ENCODE measurements around the gene DNMBP.
"Not testable (repeated sequence)": the region's sequence is repeated elsewhere in the genome, so short reads cannot be mapped to it uniquely, and the experiment has no call there.

The DNMBP gene

GRCh38 chr10:99852481-99853213, 157.1 kb downstream of the DNMBP start:
- H3K4me3 ChIP-seq (ENCODE audit: low read length) = no peak overlapping the region
- DNase-seq (ENCODE audit: low read depth, low spot score) = no peak

GRCh38 chr10:99851825-99852224, 157.9 kb downstream of the DNMBP start:
- DNase-seq (ENCODE audit: low read depth, low spot score) = no peak
- H3K4me3 ChIP-seq (ENCODE audit: low read length) = no peak overlapping the region

GRCh38 chr10:99850767-99851340, 158.9 kb downstream of the DNMBP start:
- H3K4me3 ChIP-seq (ENCODE audit: low read length) = no peak overlapping the region
- DNase-seq (ENCODE audit: low read depth, low spot score) = no peak

DNA sequence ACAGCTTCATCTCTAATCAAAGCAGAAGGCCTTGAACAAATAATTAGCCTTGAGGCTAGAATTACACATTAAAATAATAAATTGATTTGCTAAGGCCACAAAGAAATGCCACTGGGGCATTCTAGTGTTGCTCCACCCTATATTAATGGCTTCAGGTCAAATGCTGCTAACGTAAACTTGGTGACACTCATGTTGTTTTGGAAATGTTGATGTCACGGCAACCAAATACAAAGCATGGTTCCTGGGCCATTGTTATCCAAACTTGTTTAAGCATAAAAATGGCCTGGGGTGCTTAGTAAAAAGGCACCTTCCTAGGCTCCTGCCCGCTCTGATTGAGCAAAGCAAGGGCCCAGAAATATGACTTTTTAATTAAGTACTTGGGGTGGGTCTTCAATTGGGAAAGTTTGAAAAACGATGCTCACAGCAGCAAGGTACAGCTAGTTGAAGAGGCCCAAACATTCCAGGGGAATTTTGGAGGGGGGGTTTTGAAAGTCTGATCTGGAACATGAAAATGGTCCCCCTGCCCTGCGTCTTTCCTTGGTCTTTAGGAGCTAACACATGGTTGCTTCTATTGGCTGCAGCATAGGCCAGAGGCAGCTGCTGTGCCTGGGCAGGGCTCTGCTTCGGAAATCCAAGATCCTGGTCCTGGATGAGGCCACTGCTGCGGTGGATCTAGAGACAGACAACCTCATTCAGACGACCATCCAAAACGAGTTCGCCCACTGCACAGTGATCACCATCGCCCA, 159.6 kb downstream of the DNMBP start:
- no peak overlapping the region for H3K4me3 ChIP-seq (ENCODE audit: low read length)
- no peak for DNase-seq (ENCODE audit: low read depth, low spot score)

DNA sequence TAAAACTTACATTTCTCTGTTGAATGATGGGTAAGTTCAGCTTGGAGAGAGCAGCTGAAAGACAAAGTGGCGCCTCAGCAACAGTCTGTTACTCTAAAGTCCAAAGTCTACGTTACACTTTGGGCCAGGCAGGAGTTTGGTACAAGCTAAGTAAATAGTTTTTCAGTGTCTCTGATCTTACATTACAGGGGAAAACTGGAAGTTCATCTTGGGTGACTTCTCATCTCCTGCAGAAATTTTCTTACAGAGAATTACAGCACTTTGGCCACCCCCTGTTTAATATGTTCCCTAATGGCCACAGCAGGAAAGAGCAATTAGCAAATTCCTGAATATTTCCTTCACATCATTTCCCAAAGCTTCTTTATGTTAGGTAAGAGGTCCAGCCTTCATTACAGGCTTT, 160.2 kb downstream of the DNMBP start:
- DNase-seq (ENCODE audit: low read depth, low spot score) = no peak
- H3K4me3 ChIP-seq (ENCODE audit: low read length) = no peak overlapping the region

DNA sequence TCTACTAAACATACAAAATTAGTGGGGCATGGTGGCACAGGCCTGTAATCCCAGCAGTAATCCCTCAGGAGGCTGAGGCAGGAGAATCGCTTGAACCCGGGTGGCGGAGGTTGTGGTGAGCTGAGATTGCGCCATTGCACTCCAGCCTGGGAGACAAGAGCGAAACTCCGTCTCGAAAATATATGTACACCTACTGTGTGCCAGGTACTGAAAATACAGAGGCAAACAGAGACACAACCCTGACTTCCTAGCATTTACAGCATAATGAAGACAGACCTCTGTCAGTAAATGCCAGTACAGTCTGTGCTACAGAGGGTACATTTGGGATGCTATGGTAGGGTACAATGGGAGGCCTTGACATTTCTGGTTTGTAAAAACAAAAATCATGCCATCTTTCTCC, 160.7 kb downstream of the DNMBP start:
- H3K4me3 ChIP-seq (ENCODE audit: low read length) = no peak overlapping the region
- DNase-seq (ENCODE audit: low read depth, low spot score) = no peak

GRCh38 chr10:99845837-99846382, 163.8 kb downstream of the DNMBP start:
- DNase-seq (ENCODE audit: low read depth, low spot score) = peak; percentile 83
- H3K4me3 ChIP-seq (ENCODE audit: low read length) = no peak overlapping the region

GRCh38 chr10:99844433-99844955, 165.3 kb downstream of the DNMBP start:
- no peak overlapping the region for H3K4me3 ChIP-seq (ENCODE audit: low read length)
- DNase-seq (ENCODE audit: low read depth, low spot score) = no peak

DNA sequence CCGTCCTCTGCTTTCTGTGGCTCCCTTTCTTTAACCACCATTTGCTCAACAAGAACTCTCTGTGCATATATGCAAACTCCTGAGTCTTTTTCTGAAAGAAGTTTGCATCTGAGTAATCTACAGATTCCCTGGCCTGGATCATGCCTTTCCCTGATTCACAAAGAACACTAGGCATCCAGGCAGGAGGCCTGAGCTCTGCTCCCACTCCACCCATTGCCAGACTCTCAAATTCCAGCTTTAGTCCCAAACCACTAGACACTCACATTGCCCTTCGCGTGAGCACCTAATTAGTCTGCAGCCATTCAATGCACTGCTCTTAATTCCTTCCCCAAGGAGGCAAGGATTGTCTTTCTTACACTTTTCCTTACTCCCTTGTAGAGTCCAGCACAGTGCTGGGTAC, 166.4 kb downstream of the DNMBP start:
- no peak for DNase-seq (ENCODE audit: low read depth, low spot score)

GRCh38 chr10:99841746-99842145, 168.0 kb downstream of the DNMBP start:
- DNase-seq (ENCODE audit: low read depth, low spot score) = no peak
- no peak overlapping the region for H3K4me3 ChIP-seq (ENCODE audit: low read length)

More for the DNA sequence above, 166.4 kb downstream of the DNMBP start:
- H3K4me3 ChIP-seq (ENCODE audit: low read length) = no peak overlapping the region

- DNase-seq (ENCODE audit: low read depth, low spot score); H3K4me3 ChIP-seq (ENCODE audit: low read length): not testable (repeated sequence)
Observed at GRCh38 chr10:99840859-99841258, 168.9 kb downstream of the DNMBP start.

DNA sequence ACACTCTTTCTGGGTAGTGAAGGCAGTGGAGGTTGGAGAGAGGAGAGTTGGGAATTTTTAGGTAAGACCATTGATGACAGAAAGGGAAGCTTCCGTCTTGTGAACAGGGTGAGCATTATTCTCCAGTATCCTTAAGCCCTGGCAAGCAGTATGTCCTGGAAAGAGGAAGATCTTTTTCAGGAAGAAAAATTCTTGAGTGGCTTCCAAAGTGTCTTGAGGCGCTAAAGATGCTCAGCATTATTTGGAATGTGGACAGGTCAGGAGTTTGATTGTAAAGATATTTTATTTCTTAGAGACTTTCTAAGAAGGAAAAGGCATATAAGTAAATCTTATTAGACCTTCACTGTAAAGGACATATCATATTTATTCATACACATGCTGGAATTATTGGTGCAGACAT, 173.0 kb downstream of the DNMBP start:
- DNase-seq (ENCODE audit: low read depth, low spot score) = no peak
- no peak overlapping the region for H3K4me3 ChIP-seq (ENCODE audit: low read length)

GRCh38 chr10:99835947-99836346, 173.8 kb downstream of the DNMBP start:
- H3K4me3 ChIP-seq (ENCODE audit: low read length) = no peak overlapping the region
- DNase-seq (ENCODE audit: low read depth, low spot score) = no peak

- H3K4me3 ChIP-seq (ENCODE audit: low read length) = no peak overlapping the region
- no peak for DNase-seq (ENCODE audit: low read depth, low spot score)
Observed at GRCh38 chr10:99834410-99834809, 175.3 kb downstream of the DNMBP start.

DNA sequence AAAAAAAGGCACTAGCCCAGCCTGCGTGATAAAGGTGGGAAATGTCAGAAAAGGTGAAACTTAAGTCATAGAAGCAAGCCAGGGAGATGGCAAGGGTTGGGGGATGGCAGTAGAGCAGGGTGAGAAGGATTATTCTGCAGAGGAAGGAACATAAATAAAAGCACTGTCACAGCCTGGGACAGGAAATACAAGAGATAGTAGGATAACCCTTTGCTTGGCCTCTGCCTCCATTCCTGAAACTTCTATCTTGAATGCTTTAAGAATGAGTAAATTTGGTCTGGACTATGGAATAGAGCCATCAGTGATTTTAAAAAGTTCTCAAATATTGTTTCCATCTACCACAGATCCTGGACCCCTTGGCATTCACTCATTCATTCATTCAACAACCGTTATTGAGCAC, 177.3 kb downstream of the DNMBP start:
- H3K4me3 ChIP-seq (ENCODE audit: low read length) = no peak overlapping the region
- no peak for DNase-seq (ENCODE audit: low read depth, low spot score)

GRCh38 chr10:99828464-99828863, 181.3 kb downstream of the DNMBP start:
- DNase-seq (ENCODE audit: low read depth, low spot score) = peak; percentile 86
- no peak overlapping the region for H3K4me3 ChIP-seq (ENCODE audit: low read length)

GRCh38 chr10:99827936-99828335, 181.8 kb downstream of the DNMBP start:
- DNase-seq (ENCODE audit: low read depth, low spot score) = no peak
- no peak overlapping the region for H3K4me3 ChIP-seq (ENCODE audit: low read length)

All from Jurkat, Clone E6-1 (cell line).